GM23338 (cell line): ENCODE data around the gene DAD1. TPM values are rescaled to one million over a fixed set of nuclear protein-coding genes. Genes with fewer than 3 reads are reported as not detected.

ENCODE experiments used
- ATAC-seq: fragments of 200-7000 bp; cut with Tn5 transposase; 3 replicates; pipeline ENCODE4 v1.9.1; 2020
- DNase-seq: peaks from one replicate; pipeline ENCODE4 v3.0.0-alpha.2; 2015; ENCODE audit warnings: low spot score
- H2AFZ ChIP-seq: fragments of 200-600 bp; sonication (generic); 2 replicates; pipeline ENCODE4 v1.8.0; 2016; ENCODE audit warnings: antibody characterized with exemption, mild to moderate bottlenecking, moderate library complexity
- H3F3A ChIP-seq: fragments of 200-600 bp; sonication (generic); replicated peaks from 2 replicates; pipeline ENCODE4 v1.8.0; 2017; ENCODE audit warnings: antibody characterized with exemption, mixed run types, low read depth
- H3K27ac ChIP-seq: fragments of 200-600 bp; sonication (generic); 2 replicates; pipeline ENCODE4 v1.6.1; 2016; ENCODE audit warnings: low read depth
- H3K27me3 ChIP-seq: fragments of 200-600 bp; sonication (generic); 2 replicates; pipeline ENCODE4 v1.8.0; 2016; ENCODE audit warnings: mild to moderate bottlenecking, mixed run types, moderate library complexity; ENCODE audit not compliant: insufficient read depth
- H3K36me3 ChIP-seq: fragments of 200-600 bp; sonication (generic); 2 replicates; pipeline ENCODE4 v1.8.0; 2016; ENCODE audit warnings: mild to moderate bottlenecking; ENCODE audit not compliant: insufficient read depth
- H3K4me1 ChIP-seq: fragments of 200-600 bp; sonication (generic); 2 replicates; pipeline ENCODE4 v1.8.0; 2016; ENCODE audit warnings: mild to moderate bottlenecking, moderate library complexity; ENCODE audit not compliant: insufficient read depth
- H3K4me2 ChIP-seq: fragments of 200-600 bp; sonication (generic); 2 replicates; pipeline ENCODE4 v1.7.1; 2017; ENCODE audit warnings: mixed run types
- H3K4me3 ChIP-seq: fragments of 200-600 bp; sonication (generic); 2 replicates; pipeline ENCODE4 v1.6.1; 2016; ENCODE audit warnings: mixed run types
- H3K79me2 ChIP-seq: fragments of 200-600 bp; sonication (generic); replicated peaks from 2 replicates; pipeline ENCODE4 v1.8.0; 2017; ENCODE audit warnings: mild to moderate bottlenecking; ENCODE audit not compliant: insufficient read depth
- H3K9me2 ChIP-seq: fragments of 200-600 bp; sonication (generic); 2 replicates; pipeline ENCODE4 v1.8.0; 2017; ENCODE audit not compliant: insufficient read depth
- H4K20me1 ChIP-seq: fragments of 200-600 bp; sonication (generic); replicated peaks from 2 replicates; pipeline ENCODE4 v1.8.0; 2017; ENCODE audit warnings: mild to moderate bottlenecking; ENCODE audit not compliant: insufficient read depth
- H3K27ac Mint-ChIP-seq: 2 replicates; pipeline ENCODE4 v1.8.0; 2020; ENCODE audit warnings: inconsistent platforms, mild to moderate bottlenecking, moderate library complexity, mixed read lengths
- H3K27me3 Mint-ChIP-seq: 3 replicates; pipeline ENCODE4 v1.8.0; 2022; ENCODE audit warnings: low read depth, mild to moderate bottlenecking, moderate library complexity, mixed read lengths, inconsistent platforms; ENCODE audit not compliant: insufficient read depth, poor library complexity
- H3K36me3 Mint-ChIP-seq: 3 replicates; pipeline ENCODE4 v1.8.0; 2021; ENCODE audit warnings: low read depth, mild to moderate bottlenecking, inconsistent platforms, moderate library complexity, mixed read lengths
- H3K4me1 Mint-ChIP-seq: 3 replicates; pipeline ENCODE4 v1.8.0; 2020; ENCODE audit warnings: mild to moderate bottlenecking, inconsistent platforms, mixed read lengths
- H3K4me3 Mint-ChIP-seq: 3 replicates; pipeline ENCODE4 v1.8.0; 2021; ENCODE audit warnings: moderate library complexity, mild to moderate bottlenecking, inconsistent platforms, mixed read lengths
- H3K9me3 Mint-ChIP-seq: 3 replicates; pipeline ENCODE4 v1.8.0; 2020; ENCODE audit warnings: moderate library complexity, mild to moderate bottlenecking, inconsistent platforms, mixed read lengths
- CREB1 ChIP-seq: fragments of 250-450 bp; sonication (Bioruptor Pico); IDR thresholded peaks from 2 replicates; pipeline ENCODE4 v1.5.0; 2020; ENCODE audit warnings: low read depth, mild to moderate bottlenecking, moderate library complexity
- EZH2 ChIP-seq: fragments of 200-600 bp; sonication (generic); IDR thresholded peaks from one replicate; pipeline ENCODE4 v1.8.0; 2017; ENCODE audit warnings: antibody characterized with exemption, mild to moderate bottlenecking, low read depth; ENCODE audit not compliant: unreplicated experiment
- EZH2phosphoT487 ChIP-seq: fragments of 200-600 bp; sonication (generic); IDR thresholded peaks from one replicate; pipeline ENCODE4 v1.8.1; 2018; ENCODE audit warnings: antibody characterized with exemption; ENCODE audit not compliant: unreplicated experiment
- JUNB ChIP-seq: IDR thresholded peaks from one replicate; pipeline ENCODE4 v1.6.1; 2016; ENCODE audit warnings: antibody characterized with exemption; ENCODE audit not compliant: unreplicated experiment
- NANOG ChIP-seq: IDR thresholded peaks from 2 replicates; pipeline ENCODE4 v1.6.1; 2016; ENCODE audit warnings: antibody characterized with exemption, borderline replicate concordance
- POLR2AphosphoS5 ChIP-seq: IDR thresholded peaks from 2 replicates; pipeline ENCODE4 v1.6.1; 2016; ENCODE audit warnings: antibody characterized with exemption, low read depth
- REST ChIP-seq: IDR thresholded peaks from one replicate; pipeline ENCODE4 v1.6.1; 2018; ENCODE audit warnings: antibody characterized with exemption; ENCODE audit not compliant: unreplicated experiment
- STAT1 ChIP-seq: IDR thresholded peaks from one replicate; pipeline ENCODE4 v1.6.1; 2016; ENCODE audit warnings: antibody characterized with exemption; ENCODE audit not compliant: unreplicated experiment
- ZNF114 ChIP-seq: fragments of 250-450 bp; sonication (Bioruptor Pico); IDR thresholded peaks from 2 replicates; pipeline ENCODE4 v1.5.0; 2020; ENCODE audit warnings: mild to moderate bottlenecking, moderate library complexity
- ZNF331 ChIP-seq: fragments of 250-450 bp; sonication (Bioruptor Pico); IDR thresholded peaks from 2 replicates; pipeline ENCODE4 v1.5.0; 2020; ENCODE audit warnings: low read depth, mild to moderate bottlenecking, moderate library complexity
- polyA plus RNA-seq: library from polyadenylated mRNA; unstranded; fragments of >200 nt; fragmentation: Nextera tagmentation; extraction: Ambion mirVana; gene quantifications from 2 replicates; pipeline ENCODE4 v1.2.1, GENCODE V29; 2016
- total RNA-seq: library from RNA; depleted of rRNA; stranded (reverse); fragments of >200 nt; shearing (Covaris generic); gene quantifications from 2 replicates; pipeline ENCODE4 v1.2.3, GENCODE V29; 2014
- TF ChIP-seq, protein P1 (sequence below): IDR thresholded peaks from 2 replicates; pipeline ENCODE4 v1.6.1; 2016; ENCODE audit warnings: antibody characterized with exemption
- TF ChIP-seq, protein P2 (sequence below), 2 experiments: fragments of 200-600 bp in 1 of 2; sonication (generic) in 1 of 2; conservative IDR thresholded peaks; 2 replicates each; pipeline versions ENCODE4 v1.5.1 to v1.6.1; 2016 to 2017; ENCODE audit warnings: antibody characterized with exemption in 2 of 2, low read depth in 2 of 2, mild to moderate bottlenecking in 2 of 2, moderate library complexity in 1 of 2
- TF ChIP-seq, protein P3 (sequence below): fragments of 250-450 bp; sonication (Bioruptor Pico); IDR thresholded peaks from 2 replicates; pipeline ENCODE4 v1.5.0; 2020; ENCODE audit warnings: mild to moderate bottlenecking, moderate library complexity

Gene DAD1
- total and polyA plus RNA-seq, 2 experiments from 2014 or later, result 180 to 252 TPM

DNA sequence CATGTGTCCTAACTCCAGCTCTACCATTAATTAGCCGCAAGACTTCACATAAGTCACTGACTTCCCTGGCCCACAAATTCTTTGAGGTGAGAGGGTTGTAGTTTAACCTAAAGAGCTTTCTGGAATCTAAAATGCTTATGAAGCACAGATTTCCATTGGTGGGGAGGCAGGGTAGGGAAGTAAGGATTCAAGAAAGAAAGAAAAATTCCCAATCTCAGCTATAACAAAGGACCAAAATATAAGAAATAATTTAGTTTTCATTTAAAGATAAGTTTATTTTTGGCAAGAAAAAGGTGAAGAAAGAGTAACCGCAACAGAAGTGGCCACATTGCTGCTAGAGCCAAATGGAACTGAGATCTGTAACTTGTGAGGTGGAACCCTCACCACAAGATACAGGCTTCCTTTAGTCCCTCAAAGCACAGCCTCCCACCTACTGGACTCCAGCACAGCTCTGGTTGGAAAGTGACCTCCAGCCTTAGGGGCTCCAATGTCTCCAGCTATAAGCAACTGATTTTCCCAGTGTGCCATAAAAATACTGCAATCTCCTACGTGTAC is 23.6 kb downstream of the DAD1 start:
- peaks cover 42% of the 10 kb centered on the region for H3K79me2 ChIP-seq
- TF ChIP-seq ZNF331 (no peak), EZH2 (no peak), JUNB (no peak), CREB1 (CRISPR knock-in tag) (no peak), EZH2phosphoT487 (no peak), POLR2AphosphoS5 (no peak), REST (no peak), NANOG (no peak), ZNF114 (CRISPR knock-in tag) (no peak), STAT1 (no peak)
- TF ChIP-seq, protein P1, sequence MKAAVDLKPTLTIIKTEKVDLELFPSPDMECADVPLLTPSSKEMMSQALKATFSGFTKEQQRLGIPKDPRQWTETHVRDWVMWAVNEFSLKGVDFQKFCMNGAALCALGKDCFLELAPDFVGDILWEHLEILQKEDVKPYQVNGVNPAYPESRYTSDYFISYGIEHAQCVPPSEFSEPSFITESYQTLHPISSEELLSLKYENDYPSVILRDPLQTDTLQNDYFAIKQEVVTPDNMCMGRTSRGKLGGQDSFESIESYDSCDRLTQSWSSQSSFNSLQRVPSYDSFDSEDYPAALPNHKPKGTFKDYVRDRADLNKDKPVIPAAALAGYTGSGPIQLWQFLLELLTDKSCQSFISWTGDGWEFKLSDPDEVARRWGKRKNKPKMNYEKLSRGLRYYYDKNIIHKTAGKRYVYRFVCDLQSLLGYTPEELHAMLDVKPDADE, result no peak
- TF ChIP-seq, protein P2, sequence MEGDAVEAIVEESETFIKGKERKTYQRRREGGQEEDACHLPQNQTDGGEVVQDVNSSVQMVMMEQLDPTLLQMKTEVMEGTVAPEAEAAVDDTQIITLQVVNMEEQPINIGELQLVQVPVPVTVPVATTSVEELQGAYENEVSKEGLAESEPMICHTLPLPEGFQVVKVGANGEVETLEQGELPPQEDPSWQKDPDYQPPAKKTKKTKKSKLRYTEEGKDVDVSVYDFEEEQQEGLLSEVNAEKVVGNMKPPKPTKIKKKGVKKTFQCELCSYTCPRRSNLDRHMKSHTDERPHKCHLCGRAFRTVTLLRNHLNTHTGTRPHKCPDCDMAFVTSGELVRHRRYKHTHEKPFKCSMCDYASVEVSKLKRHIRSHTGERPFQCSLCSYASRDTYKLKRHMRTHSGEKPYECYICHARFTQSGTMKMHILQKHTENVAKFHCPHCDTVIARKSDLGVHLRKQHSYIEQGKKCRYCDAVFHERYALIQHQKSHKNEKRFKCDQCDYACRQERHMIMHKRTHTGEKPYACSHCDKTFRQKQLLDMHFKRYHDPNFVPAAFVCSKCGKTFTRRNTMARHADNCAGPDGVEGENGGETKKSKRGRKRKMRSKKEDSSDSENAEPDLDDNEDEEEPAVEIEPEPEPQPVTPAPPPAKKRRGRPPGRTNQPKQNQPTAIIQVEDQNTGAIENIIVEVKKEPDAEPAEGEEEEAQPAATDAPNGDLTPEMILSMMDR (conservative IDR thresholded peaks at IDR 0.05; ENCODE audit: low read depth in 2 of 2), result no peak
- TF ChIP-seq, protein P3, sequence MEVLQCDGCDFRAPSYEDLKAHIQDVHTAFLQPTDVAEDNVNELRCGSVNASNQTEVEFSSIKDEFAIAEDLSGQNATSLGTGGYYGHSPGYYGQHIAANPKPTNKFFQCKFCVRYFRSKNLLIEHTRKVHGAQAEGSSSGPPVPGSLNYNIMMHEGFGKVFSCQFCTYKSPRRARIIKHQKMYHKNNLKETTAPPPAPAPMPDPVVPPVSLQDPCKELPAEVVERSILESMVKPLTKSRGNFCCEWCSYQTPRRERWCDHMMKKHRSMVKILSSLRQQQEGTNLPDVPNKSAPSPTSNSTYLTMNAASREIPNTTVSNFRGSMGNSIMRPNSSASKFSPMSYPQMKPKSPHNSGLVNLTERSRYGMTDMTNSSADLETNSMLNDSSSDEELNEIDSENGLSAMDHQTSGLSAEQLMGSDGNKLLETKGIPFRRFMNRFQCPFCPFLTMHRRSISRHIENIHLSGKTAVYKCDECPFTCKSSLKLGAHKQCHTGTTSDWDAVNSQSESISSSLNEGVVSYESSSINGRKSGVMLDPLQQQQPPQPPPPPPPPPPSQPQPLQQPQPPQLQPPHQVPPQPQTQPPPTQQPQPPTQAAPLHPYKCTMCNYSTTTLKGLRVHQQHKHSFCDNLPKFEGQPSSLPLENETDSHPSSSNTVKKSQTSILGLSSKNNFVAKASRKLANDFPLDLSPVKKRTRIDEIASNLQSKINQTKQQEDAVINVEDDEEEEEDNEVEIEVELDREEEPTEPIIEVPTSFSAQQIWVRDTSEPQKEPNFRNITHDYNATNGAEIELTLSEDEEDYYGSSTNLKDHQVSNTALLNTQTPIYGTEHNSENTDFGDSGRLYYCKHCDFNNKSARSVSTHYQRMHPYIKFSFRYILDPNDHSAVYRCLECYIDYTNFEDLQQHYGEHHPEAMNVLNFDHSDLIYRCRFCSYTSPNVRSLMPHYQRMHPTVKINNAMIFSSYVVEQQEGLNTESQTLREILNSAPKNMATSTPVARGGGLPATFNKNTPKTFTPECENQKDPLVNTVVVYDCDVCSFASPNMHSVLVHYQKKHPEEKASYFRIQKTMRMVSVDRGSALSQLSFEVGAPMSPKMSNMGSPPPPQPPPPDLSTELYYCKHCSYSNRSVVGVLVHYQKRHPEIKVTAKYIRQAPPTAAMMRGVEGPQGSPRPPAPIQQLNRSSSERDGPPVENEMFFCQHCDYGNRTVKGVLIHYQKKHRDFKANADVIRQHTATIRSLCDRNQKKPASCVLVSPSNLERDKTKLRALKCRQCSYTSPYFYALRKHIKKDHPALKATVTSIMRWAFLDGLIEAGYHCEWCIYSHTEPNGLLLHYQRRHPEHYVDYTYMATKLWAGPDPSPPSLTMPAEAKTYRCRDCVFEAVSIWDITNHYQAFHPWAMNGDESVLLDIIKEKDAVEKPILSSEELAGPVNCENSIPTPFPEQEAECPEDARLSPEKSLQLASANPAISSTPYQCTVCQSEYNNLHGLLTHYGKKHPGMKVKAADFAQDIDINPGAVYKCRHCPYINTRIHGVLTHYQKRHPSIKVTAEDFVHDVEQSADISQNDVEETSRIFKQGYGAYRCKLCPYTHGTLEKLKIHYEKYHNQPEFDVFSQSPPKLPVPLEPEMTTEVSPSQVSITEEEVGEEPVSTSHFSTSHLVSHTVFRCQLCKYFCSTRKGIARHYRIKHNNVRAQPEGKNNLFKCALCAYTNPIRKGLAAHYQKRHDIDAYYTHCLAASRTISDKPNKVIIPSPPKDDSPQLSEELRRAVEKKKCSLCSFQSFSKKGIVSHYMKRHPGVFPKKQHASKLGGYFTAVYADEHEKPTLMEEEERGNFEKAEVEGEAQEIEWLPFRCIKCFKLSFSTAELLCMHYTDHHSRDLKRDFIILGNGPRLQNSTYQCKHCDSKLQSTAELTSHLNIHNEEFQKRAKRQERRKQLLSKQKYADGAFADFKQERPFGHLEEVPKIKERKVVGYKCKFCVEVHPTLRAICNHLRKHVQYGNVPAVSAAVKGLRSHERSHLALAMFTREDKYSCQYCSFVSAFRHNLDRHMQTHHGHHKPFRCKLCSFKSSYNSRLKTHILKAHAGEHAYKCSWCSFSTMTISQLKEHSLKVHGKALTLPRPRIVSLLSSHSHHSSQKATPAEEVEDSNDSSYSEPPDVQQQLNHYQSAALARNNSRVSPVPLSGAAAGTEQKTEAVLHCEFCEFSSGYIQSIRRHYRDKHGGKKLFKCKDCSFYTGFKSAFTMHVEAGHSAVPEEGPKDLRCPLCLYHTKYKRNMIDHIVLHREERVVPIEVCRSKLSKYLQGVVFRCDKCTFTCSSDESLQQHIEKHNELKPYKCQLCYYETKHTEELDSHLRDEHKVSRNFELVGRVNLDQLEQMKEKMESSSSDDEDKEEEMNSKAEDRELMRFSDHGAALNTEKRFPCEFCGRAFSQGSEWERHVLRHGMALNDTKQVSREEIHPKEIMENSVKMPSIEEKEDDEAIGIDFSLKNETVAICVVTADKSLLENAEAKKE (CRISPR knock-in tag), result no peak
- no peak overlapping the region for H3K4me2 ChIP-seq
- H3K9me2 ChIP-seq, result no peaks in the 10 kb centered on the region
- no peaks in the 10 kb centered on the region for H3F3A ChIP-seq
- no peak overlapping the region for H3K4me3 ChIP-seq
- Mint-ChIP-seq H3K27me3 (peaks cover 3% of the 10 kb centered on the region), H3K27ac (no peak overlapping the region), H3K4me1 (peaks cover 14% of the 10 kb centered on the region; the same call in 2 of the 3 replicates), H3K9me3 (no peaks in the 10 kb centered on the region), H3K4me3 (no peak overlapping the region), H3K36me3 (peaks cover 28% of the 10 kb centered on the region)
- peaks cover 13% of the 10 kb centered on the region for H3K36me3 ChIP-seq
- ATAC-seq (no peak), DNase-seq (no peak)
- peaks cover 7% of the 10 kb centered on the region; the same call in 1 of the 2 replicates for H3K4me1 ChIP-seq
- H4K20me1 ChIP-seq, result no peaks in the 10 kb centered on the region; the same call in 1 of the 2 replicates
- no peak overlapping the region for H2AFZ ChIP-seq
- peak overlapping the region; percentile 23; the same call in 1 of the 2 replicates for H3K27ac ChIP-seq
- H3K27me3 ChIP-seq, result no peaks in the 10 kb centered on the region
